Glutamatergic neuron (in vitro differentiated cells): ENCODE results near the gene DEFB131B. TPM values are rescaled to one million over a fixed set of nuclear protein-coding genes. Genes with fewer than 3 reads are reported as not detected.

Source experiments
- DNase-seq: peaks from one replicate; pipeline ENCODE4 v3.0.0; 2022
- H3K27ac Mint-ChIP-seq: one replicate; pipeline ENCODE4 v1.8.0; 2020; ENCODE audit warnings: mild to moderate bottlenecking, mixed read lengths, inconsistent platforms; ENCODE audit not compliant: unreplicated experiment
- H3K27me3 Mint-ChIP-seq: one replicate; pipeline ENCODE4 v1.8.0; 2020; ENCODE audit warnings: mild to moderate bottlenecking, moderate library complexity, mixed read lengths, inconsistent platforms; ENCODE audit not compliant: unreplicated experiment
- H3K36me3 Mint-ChIP-seq: one replicate; pipeline ENCODE4 v1.8.0; 2020; ENCODE audit warnings: mild to moderate bottlenecking, mixed read lengths, inconsistent platforms; ENCODE audit not compliant: unreplicated experiment
- H3K4me1 Mint-ChIP-seq: one replicate; pipeline ENCODE4 v1.8.0; 2020; ENCODE audit warnings: mild to moderate bottlenecking, low read depth, mixed read lengths, inconsistent platforms; ENCODE audit not compliant: unreplicated experiment
- H3K4me3 Mint-ChIP-seq: one replicate; pipeline ENCODE4 v1.8.0; 2020; ENCODE audit warnings: mild to moderate bottlenecking, mixed read lengths, inconsistent platforms; ENCODE audit not compliant: unreplicated experiment
- H3K9me3 Mint-ChIP-seq: one replicate; pipeline ENCODE4 v1.8.0; 2020; ENCODE audit warnings: mild to moderate bottlenecking, moderate library complexity, mixed read lengths, inconsistent platforms; ENCODE audit not compliant: unreplicated experiment
- total RNA-seq: library from RNA; stranded (reverse); fragmentation: NEBNext Ultra II Directional; extraction: Animal tissue kit (Norgen Biotek cat#: 25700); gene quantifications from one replicate; pipeline ENCODE4 v1.2.1, GENCODE V29; 2021; ENCODE audit not compliant: unreplicated experiment
- TF ChIP-seq, protein P1 (sequence below): fragments of 200-600 bp; sonication (generic); IDR thresholded peaks from one replicate; pipeline ENCODE4 v1.5.0; 2021; ENCODE audit not compliant: partially characterized antibody, unreplicated experiment

Gene DEFB131B
- total RNA-seq, 1 donor from 2014 or later, result not detected

GRCh38 chr11:71914617-71915189, 36.5 kb downstream of the DEFB131B start:
- no peaks in the 10 kb centered on the region for H3K36me3 Mint-ChIP-seq
- H3K9me3 Mint-ChIP-seq, result no peaks in the 10 kb centered on the region
- H3K27ac Mint-ChIP-seq, result no peak overlapping the region
- no peaks in the 10 kb centered on the region for H3K4me1 Mint-ChIP-seq
- no peak overlapping the region for H3K4me3 Mint-ChIP-seq
- no peaks in the 10 kb centered on the region for H3K27me3 Mint-ChIP-seq
- TF ChIP-seq, protein P1, sequence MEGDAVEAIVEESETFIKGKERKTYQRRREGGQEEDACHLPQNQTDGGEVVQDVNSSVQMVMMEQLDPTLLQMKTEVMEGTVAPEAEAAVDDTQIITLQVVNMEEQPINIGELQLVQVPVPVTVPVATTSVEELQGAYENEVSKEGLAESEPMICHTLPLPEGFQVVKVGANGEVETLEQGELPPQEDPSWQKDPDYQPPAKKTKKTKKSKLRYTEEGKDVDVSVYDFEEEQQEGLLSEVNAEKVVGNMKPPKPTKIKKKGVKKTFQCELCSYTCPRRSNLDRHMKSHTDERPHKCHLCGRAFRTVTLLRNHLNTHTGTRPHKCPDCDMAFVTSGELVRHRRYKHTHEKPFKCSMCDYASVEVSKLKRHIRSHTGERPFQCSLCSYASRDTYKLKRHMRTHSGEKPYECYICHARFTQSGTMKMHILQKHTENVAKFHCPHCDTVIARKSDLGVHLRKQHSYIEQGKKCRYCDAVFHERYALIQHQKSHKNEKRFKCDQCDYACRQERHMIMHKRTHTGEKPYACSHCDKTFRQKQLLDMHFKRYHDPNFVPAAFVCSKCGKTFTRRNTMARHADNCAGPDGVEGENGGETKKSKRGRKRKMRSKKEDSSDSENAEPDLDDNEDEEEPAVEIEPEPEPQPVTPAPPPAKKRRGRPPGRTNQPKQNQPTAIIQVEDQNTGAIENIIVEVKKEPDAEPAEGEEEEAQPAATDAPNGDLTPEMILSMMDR, result no peak
- no peak for DNase-seq

DNA sequence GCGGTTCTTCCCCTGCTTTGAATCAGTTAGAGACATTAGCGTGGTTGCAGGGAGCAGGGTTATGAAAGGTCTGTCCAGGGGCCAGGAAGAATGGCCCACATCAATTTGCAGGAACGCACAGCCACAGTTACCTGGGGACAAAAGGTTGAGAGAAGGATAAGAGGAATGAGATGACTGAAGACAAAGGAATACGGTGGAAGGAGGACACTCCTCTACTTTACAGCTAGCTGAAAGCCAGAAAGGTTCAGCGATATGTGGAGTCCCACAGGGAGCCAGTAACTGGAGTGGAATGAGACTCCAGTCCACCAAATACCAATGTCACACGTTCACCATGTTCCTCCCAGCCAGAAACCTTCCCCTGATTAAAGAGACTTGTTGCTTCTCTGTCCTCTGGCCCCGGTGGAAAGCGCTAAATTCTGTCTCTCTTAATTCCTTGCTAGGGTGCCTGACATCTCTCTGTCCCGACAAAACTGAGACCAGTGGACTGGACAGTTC, 39.4 kb downstream of the DEFB131B start:
- DNase-seq, result no peak
- no peaks in the 10 kb centered on the region for H3K27me3 Mint-ChIP-seq
- no peak overlapping the region for H3K27ac Mint-ChIP-seq
- H3K36me3 Mint-ChIP-seq, result no peaks in the 10 kb centered on the region
- H3K9me3 Mint-ChIP-seq, result no peaks in the 10 kb centered on the region
- TF ChIP-seq, protein P1, result no peak
- H3K4me1 Mint-ChIP-seq, result no peaks in the 10 kb centered on the region
- H3K4me3 Mint-ChIP-seq, result no peak overlapping the region

- Mint-ChIP-seq H3K9me3 (peaks cover 7% of the 10 kb centered on the region), H3K36me3 (no peaks in the 10 kb centered on the region), H3K27ac (peak within 1 kb of the TSS; percentile 93), H3K4me3 (peak within 1 kb of the TSS; percentile 99), H3K4me1 (peaks cover 16% of the 10 kb centered on the region), H3K27me3 (peaks cover 8% of the 10 kb centered on the region)
- TF ChIP-seq, protein P1, result no peak
- no peak for DNase-seq
These were observed 49.8 kb downstream of the DEFB131B start, which contains the start of gene XNDC1N for GRCh38 chr11:71927820-71928736. XNDC1N (minus strand) TSS chr11:71928594; CDS start chr11:71923353, 5,241 bp downstream.

GRCh38 chr11:71928737-71929443, 50.6 kb downstream of the DEFB131B start, which contains the start of gene RNF121:
RNF121 (plus strand) TSS chr11:71929046; CDS start chr11:71929062, 16 bp downstream.
- Mint-ChIP-seq H3K27ac (peak within 1 kb of the TSS; percentile 93), H3K36me3 (no peaks in the 10 kb centered on the region), H3K9me3 (peaks cover 7% of the 10 kb centered on the region), H3K4me3 (peak within 1 kb of the TSS; percentile 99), H3K27me3 (peaks cover 8% of the 10 kb centered on the region), H3K4me1 (peaks cover 16% of the 10 kb centered on the region)
- peak; percentile 99 for DNase-seq
- TF ChIP-seq, protein P1, result no peak
